DLD1 (cell line): Measurements from ENCODE around the gene CCDC136.

Experiments used
- in situ Hi-C: cut with HindIII; loops from 2 replicates; pipeline ENCODE4 v1.10.0; 2017; ENCODE audit warnings: low sequenced_read_pairs

The CCDC136 gene

DNA sequence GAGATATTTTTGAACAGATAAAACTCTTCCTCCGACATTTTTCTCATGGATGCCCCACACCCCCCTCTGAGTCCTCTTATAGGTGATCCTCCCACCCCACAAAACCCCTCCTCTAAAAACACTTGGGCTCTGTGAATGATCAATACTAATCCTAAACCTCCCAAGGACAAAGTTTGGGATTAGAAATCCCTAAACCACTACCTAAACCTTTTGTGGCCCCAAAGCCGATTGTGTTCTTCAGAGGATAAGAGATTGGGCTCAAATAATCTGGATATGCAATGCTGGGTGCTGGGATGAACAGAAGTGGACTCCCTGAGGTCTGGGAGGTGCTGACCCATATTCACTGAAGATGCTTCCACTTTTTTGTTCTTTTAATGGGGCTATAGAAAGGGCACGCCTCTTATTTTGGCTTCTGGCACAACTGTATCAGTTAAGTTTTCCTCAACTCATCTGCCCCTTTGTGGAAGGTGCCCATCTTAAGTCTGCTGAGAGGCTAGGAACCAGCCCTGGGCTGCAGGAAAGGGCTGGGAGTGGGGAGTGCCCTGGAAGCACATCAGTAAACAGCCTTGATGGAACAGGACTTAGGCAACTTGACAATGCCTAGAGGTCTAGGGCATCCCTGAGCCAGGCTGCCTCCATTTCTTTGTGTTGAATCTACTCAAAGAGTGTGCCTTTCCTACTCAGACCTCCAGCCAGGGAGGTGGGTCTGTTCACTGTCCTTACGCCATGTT, 15.9 kb upstream of the CCDC136 start, which contains the start of gene OPN1SW:
Gene OPN1SW (minus strand): TSS at position 51 of the 731 bp plus-strand sequence. CDS start 13 bp downstream, at position 38.
- in situ Hi-C loops, result no loop called here

DNA sequence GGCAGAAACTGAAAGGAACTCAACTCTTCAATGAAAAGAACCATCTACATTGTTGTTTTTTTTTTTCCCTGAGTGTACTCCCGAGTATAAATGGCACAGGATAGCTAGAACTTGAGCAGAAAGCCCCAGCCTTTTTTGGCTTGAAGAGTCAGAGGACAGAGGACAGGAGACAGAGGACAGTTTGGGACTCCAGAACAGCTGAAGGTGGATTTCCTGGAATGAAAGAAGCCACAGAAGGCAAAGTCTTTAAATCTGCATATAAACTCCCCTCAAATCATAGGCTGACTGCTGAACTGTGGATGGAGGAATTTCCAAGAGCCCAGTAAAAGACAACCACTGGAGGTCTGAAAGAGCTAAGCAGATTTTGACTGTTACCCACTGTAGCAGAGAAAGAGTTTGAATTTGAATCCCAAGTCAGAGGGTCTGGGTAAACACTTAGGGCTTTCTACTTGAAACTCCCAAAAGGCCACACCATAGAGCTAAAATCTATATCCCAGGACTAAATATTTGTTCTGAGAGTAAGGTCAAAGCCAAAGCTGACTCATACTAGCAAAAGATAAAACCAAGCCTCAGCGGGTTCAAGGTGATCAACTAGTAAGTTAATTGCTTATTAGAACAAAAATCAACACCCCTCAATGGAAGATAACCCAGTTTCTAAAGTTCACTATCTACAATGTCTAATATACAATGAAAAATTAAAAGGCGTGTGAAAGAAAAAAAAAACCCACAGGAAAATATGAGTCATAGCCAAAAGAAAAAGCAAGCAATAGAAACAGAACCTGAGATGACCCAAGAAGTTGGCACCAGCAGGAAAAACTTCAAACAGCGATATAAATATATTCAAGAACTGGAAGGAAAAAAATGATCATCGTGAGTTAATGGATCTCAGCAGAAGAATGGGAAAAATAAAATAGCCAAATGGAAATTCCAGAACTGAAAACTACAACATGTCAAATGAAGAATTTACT, 14.3 kb upstream of the CCDC136 start:
- in situ Hi-C loops, result no loop called here

DNA sequence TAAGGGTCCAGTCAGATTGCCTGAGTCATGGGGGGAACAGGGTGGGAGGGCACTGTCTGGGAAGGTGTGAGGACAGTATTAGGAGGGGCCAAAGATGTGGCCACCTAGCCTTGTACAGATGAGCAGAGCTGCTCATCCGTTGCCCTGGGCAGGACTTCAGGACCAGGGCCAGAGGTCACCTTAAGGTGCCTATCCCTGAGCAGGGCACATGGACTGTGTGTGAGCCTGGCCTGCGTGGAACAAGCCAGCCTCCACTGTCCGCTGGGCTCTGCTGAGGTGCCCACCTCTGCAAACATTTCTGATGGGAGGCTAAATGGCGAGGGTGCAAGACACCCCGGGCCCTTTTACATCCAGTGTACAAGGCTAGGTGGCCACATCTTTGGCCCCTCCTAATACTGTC, 12.8 kb upstream of the CCDC136 start:
- in situ Hi-C loops, result no loop called here

DNA sequence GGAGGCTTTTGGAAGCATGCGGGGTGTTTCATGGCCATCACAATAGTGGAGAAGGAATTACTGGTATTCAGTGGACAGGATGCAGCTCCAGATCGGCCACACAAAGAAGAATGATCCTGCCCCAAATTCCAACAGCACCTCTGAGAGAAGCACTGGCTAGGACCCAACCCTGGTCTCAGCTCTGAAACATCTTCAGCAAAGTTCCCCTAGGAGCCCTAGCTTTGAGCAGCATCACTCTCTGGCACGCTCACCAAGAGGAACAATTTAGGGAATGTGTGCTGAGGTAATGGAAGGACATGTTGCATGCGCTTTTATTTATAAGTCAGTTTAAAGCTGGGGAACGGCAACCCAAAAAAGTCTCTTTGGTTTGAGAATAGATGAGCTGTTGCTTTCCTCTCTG, 10.6 kb upstream of the CCDC136 start:
- in situ Hi-C loops, result no loop called here

DNA sequence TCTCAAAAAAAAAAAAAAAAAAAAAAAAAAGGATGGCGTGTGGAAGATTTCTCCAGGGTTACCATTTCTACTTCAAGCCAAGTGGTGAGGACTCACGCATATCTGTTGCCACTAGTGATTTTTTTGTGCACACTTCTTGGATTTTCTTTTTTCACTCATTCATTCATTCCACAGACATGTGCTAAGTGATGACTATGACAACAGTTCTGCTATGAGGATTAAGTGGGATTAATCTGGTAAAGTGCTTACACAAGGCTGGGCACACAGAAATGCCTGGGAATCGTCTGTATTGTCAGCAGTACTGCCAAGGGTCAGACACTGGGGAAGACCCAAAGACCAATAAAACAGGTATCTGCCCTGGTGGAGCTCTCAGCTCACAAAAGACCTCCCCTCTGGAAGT, 9.9 kb upstream of the CCDC136 start:
- in situ Hi-C loops, result no loop called here

DNA sequence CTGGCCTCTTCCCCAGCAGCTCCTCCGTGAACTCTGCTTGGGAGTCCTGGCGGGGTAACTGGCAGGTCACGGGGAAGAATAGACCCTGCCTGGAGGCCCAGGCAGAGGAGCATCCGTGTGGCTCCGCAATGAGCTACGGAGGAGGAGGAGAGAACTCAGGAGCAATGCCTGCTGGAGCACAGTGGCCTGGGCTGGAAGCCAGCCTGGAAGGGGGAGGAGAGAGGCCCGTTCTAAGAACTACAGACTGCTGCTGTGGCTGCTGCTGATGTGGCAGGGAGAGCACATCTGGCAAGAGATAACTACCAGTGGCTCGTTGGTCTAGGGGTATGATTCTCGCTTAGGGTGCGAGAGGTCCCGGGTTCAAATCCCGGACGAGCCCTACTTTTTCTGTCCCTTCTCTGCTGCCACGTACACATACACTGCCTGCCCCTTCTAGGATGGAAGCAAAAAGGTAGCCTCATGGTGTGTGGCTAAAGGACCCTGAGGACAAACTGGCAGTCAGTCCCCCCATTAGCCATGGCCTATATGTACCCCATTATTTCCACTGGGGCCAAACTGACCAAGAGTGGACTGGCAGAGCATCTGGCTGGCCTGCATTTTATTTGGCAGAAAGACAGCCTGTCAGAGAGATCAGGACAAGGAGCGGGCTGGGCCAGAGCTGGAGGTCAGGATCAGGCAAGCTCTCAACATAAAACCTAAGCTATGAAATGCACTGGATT, 8.5 kb upstream of the CCDC136 start:
- in situ Hi-C loops, result no loop called here

DNA sequence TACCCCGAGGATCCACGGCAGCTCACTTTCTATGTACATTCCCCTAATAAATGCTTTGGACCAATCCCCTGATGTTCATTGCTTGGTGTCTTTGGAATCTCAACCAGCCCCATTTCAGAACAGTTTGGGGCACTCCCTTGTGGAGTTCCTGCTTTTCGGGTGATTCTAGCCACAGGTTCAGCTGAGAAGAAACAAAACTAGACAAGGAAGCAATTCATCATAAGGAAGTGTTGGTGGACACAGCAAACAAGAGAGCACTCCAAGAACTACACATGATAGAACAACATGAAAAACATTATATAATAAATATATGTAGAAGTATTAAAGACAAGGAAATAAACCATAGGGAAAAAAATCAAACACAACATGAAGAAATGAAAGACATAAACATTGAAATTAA, 6.0 kb upstream of the CCDC136 start:
- in situ Hi-C loops, result no loop called here

DNA sequence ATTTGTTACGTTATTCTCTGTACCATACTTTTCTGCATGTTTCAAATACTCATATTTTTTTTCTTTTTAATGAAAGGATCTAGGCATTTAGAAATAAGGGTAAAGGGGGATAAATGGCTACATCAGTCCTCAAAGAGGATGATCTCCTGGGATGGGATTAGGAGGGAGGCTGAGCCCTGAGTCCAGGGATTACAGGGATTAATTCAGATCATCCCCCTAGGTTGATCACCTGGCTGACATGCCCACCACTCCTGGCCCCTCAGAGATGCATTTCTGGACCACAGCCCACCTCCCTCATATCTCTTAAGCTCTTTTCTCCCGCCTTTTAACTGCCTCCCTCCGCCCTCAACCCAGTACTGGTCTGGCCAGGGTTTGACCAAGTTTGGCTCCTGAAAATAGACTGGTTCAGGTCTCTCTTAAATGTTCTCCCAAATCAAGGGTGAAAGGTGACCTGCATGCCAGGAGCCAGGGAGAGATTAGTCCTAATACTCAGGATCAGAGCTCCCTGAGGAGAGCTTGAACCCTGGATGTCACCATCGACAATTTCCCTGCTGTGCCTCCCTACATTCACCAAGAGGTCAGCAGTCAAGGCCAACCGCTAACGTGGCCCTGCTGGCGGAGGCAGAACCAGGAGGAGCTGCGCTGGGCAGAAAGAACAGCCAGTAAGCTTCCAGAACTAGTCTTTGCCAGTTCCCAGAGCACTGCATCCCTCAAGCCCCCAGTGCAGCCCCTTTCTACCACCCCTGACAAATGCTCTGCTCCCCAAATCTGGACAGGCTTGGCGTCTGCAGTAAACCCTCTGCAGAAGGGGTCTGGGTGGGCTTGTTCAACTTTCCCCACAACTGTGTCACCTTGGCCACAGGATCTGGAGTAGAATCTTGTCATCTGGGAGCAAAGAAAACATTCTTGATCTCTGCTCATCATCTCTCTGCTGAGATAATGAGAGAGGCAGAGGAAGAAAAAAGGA, 3.0 kb upstream of the CCDC136 start:
- in situ Hi-C loops, result no loop called here

DNA sequence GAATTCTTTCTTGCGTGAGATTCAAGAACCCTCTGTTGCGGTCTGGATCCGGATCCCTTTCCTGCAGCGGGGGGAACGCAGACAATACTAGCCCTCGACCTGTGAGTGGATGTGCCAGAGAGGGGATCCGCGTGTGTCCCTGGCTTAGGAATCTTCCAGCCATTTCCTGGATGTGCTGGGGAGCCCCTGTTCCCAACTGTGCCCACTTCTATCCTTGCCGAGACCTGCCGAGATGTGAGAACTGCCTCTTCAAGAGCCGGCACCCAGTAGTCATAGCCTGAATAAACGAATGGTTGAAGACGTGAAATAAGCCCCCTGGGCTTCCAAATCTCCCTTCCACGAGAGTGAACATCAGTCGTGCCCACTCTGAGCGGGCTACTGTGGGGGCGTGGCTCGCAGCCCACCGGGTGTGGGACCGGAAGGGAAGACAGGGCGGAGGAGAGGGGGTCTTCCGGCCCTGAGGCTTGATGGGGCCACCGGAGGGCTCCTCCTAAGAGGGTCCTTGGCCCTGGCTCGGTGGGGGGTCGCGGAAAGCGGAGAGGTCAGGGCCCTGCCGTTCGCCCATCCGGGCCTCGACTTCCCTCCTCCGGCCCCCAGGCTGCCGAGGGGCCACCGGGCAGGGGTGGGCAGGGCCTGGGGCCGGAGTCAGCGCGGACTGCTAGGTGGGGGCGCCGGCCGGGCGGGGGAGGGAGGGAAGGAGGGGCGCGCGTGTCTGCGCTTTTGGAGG, 1.3 kb upstream of the CCDC136 start:
- in situ Hi-C loops, result no loop called here

DNA sequence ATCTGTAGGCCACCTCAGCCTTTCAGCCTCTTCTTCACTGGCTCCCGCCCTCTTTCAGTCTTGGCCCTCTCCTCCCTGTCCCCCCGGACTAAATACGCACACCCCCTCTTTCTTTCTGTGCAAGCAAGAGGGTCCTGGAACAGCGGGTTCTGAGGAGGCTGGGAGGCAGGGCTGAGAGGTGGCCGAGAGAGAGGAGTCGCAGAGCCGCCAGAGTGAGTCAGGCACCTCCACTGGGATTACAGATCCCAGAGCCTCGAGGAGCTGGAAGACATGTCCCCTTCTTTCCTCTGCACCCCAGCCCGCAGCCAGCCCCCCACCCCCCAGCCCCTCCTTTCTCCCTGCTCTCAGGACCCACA, 182 bp downstream of the CCDC136 start:
- in situ Hi-C loops, result no loop called here

DNA sequence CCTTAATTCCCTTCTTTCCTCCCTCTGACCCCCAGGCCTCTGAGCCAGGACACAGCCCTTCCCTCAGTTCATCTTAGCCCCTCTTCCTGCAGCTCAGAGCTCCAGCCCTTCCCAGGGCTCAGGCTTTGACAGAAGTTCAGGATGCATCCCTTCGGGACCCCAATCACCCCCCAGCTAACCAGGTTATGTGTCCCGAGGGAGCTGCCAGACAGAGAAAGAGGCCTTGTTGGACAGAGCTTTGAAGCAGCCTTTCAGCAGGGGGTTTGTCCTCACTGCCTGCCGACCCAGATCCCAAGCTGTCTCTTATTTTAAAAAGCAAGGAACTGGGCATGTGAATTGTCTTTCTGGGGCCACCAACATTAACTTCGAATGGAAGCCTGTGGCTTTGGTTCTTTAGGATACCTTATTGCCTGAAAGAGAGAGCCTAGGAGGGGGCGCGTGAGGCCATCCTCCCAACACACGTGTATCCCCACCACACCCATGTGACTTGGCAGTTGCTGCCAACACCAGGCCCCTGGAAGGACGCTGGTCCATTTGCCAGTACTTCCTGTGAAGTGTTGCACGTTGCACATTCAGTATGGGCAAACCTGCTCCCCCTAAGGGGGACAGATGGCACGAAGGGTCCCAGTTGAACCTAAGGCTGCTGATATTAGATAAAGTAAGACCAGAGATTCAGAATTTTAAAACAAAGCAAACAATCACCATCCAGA, 858 bp downstream of the CCDC136 start:
- in situ Hi-C loops, result no loop called here

DNA sequence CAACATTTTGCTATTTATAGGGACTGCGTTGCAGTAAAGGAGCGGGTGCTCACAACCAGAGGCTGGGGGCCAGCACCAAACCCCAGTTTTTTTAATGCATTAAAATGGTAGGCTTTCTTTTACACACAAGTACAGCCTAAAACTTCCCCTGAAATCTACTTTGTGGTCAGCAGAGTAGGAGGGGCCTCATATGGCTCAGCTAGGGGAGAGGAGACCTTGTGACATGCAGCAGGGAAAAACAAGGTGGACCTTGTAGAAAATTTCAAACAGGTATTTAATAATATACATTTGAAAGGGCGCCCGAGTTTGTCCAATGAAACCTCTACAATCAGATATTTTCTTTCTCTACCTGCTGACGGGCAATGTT, 1.4 kb downstream of the CCDC136 start:
- in situ Hi-C loops, result no loop called here

DNA sequence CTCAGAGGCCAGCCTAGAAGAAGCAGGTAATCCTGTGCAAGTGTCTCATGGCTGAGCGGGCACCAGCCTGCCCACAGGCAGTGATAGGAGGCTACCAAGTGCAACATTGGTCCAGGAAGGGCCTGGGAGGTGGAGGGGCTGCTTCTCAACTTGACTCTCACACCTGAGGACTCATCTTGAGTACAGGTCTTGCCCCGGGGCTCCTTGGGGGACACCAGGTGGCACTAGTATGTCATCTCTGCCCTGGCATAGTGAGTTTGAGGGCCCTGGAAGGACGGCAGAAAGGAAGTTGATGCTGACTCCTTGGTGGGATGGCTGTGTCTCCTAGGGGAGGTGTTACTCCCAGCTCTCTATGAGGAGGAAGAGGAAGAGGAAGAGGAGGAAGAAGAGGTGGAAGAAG, 2.3 kb downstream of the CCDC136 start:
- in situ Hi-C loops, result no loop called here

DNA sequence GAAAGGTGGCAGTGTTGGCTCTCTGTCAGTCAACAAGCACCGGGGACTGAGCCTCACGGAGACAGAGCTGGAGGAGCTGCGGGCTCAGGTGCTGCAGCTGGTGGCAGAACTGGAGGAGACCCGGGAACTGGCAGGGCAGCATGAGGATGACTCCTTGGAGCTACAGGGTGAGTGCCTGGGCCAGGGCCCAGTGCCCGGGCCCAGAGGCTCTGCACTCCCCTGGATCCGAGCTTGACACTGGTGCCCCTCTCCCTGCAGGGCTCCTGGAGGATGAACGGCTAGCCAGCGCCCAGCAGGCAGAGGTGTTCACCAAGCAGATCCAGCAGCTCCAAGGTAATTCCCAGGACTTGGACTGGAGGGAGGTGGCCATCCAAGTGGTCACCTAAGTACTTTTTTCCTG, 2.7 kb downstream of the CCDC136 start:
- in situ Hi-C loops, result no loop called here

DNA sequence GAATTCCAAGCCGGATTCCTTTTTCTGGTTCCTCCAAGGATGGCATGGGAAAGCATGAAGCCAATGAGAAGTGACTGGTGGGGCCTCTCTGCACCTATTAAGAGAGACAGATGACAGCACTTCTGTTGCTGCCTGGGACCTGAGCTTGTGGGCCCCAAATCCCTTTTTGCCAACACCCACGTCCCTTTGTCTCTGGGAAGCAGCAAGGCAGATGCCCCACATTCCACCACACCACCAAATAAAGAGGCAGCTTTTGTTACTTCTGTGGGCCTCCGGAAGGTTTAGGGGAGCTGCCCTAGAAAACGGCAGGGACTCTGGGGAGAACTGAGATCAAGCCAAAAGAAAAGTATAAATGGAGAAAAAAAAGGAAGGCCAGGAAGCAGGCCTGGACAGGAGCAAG, 3.4 kb downstream of the CCDC136 start:
- in situ Hi-C loops, result no loop called here

DNA sequence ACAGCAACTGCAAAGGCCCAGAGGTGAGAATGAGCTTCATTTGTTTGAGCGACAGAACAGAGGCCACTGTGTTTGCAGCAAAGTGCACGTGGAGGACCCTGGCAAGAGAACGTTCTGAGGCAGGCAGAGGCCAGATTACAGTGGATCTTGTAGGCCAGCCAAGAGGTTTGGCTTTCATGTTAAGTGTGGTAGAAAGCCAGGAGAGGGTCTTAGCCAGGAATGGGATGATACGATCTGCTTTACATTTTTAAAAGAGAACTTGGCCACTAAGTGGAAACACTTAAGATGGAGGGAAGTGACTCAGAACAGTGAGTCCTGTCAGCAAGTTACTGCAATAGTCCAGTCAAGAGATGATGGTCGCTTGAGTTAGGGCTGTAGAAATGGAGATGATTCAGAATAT, 4.6 kb downstream of the CCDC136 start:
- in situ Hi-C loops, result no loop called here

DNA sequence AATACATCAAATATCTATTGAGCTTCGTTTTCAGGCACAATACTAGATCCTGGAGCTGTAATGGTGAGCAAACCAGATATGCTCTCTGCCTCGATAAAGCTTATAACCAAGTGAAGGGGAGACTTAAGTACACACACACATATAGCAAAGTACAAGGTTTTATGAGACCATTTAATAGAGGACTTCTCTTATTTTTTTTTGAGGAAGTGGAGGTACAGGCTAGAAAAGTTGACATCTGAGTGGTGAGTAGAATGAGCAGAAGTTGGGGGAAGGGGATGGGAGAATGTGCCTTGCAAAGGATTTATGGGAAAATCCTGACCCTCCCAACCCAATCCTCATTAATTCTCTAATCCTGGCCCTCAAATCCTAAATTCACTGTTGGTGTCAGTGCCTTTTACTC, 7.7 kb downstream of the CCDC136 start:
- in situ Hi-C loops, result no loop called here

DNA sequence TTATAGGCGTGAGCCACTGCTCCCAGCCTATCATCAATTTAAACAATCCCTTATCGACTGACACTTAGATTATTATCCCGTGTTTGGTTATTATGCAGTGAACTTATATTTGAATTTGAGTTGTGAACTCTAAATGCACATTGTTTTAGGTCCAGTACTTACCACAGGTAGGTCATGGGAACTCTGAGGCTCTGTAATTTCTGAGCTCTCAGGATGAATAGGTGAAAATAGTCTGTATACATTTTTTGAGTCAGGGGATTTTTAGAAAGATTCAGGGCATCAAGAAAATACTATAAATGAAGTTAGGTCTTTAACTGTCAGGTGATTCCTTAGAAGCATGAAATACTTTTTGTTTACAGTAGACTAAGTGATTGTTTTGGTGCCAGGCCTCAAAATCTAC, 8.8 kb downstream of the CCDC136 start:
- in situ Hi-C loops, result no loop called here

DNA sequence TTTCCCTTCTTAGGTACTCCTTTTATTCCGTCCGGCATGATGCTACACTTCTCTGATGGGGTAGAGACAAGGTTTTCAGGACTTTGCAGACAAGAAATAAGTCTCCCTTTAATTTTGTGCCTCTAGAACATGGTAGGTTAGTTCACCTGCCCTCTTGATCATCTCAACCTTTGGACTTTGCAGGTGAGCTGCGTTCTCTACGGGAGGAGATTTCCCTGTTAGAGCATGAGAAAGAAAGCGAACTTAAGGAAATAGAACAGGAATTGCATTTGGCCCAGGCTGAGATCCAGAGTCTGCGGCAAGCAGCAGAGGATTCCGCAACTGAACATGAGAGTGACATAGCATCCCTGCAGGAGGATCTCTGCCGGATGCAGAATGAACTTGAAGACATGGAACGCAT, 9.2 kb downstream of the CCDC136 start:
- in situ Hi-C loops, result no loop called here
